Large intestine (tissue), 3 donors: ENCODE data around the gene ACTA1. TPM values are rescaled to one million over a fixed set of nuclear protein-coding genes. Genes with fewer than 3 reads are reported as not detected.
"Not testable (repeated sequence)": the region's sequence is repeated elsewhere in the genome, so short reads cannot be mapped to it uniquely, and the experiment has no call there.

Experiments used
- DNase-seq, 2 donors: peaks; one replicate each; pipeline versions ENCODE4 v3.0.0 to v3.0.0-alpha.2; 2013
- H3K27ac ChIP-seq: one replicate; pipeline ENCODE4 v1.5.1; 2013; ENCODE audit warnings: low read length
- H3K27me3 ChIP-seq: 2 replicates; pipeline ENCODE4 v1.6.1; 2013; ENCODE audit warnings: low read length; ENCODE audit not compliant: control insufficient read depth, insufficient read depth
- H3K36me3 ChIP-seq: 2 replicates; pipeline ENCODE4 v1.6.1; 2013; ENCODE audit warnings: low read length; ENCODE audit not compliant: control insufficient read depth, insufficient read depth
- H3K4me1 ChIP-seq: one replicate; pipeline ENCODE4 v1.6.1; 2013; ENCODE audit warnings: low read length; ENCODE audit not compliant: control insufficient read depth, insufficient read depth
- H3K4me3 ChIP-seq: one replicate; pipeline ENCODE4 v1.5.1; 2013; ENCODE audit warnings: low read length
- H3K9me3 ChIP-seq: one replicate; pipeline ENCODE4 v1.6.1; 2013; ENCODE audit warnings: mild to moderate bottlenecking, low read depth, low read length, moderate library complexity; ENCODE audit not compliant: control insufficient read depth
- WGBS: methylation state at CpG from one replicate; pipeline ENCODE4 v1.1.5; 2013; ENCODE audit warnings: low lambda C conversion rate; ENCODE audit not compliant: insufficient coverage; 5-methylcytosine and 5-hydroxymethylcytosine counted together
- polyA plus RNA-seq: library from polyadenylated mRNA; unstranded; fragments of 120-200 nt; gene quantifications from one replicate; pipeline ENCODE4 v1.2.1, GENCODE V29; 2013

Gene ACTA1
- polyA plus RNA-seq, 1 donor = 13.2 TPM

DNA sequence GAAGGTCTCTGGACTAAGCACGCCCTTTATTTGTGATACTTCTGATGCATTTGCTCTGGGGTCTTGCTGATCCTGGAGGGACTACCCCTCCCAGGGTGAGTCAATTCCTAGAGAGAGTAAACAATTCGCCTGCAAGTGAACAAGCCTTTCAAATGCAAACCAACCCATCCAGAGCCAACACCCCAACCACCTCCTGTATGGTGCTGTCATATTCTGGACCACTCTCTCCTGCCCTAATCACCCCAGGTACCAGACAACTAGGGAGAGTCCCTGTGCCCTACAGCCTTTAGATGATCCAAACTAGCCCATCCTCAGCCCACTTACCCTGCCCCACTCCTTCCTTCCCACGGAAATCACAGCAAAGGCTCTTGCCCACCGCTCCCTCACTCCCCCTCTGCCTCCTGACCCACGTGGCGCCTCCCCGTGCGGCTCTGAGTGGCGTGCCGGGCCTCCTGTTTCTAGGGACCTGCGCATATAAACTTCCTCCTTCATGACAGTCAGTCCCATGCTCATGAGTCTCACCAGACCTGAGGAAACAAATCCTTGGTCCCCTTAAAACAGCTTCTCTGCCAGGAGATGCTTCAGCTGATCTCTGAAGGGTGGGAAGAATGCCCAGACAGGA is 37.2 kb downstream of the ACTA1 start:
- Histone ChIP-seq H3K4me1 (no peaks in the 10 kb centered on the region), H3K4me3 (no peak overlapping the region), H3K27me3 (peaks cover 4% of the 10 kb centered on the region), H3K27ac (no peak overlapping the region), H3K9me3 (no peaks in the 10 kb centered on the region), H3K36me3 (no peaks in the 10 kb centered on the region)
- WGBS = no CpG with 5 or more reads among the region's 11 CpGs
- no peak for DNase-seq

DNA sequence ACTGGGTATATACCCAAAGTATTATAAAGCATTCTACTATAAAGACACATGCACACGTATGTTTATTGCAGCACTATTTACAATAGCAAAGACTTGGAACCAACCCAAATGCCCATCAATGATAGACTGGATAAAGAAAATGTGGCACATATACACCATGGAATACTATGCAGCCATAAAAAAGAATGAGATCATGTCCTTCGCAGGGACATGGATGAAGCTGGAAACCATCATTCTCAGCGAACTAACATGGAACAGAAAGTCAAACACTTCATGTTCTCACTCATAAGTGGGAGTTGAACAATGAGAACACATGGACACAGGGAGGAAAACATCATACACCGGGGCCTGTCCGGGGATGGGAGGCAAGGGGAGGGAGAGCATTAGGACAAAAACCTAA is 39.4 kb downstream of the ACTA1 start:
- H3K4me3 ChIP-seq, H3K4me1 ChIP-seq, H3K36me3 ChIP-seq, H3K27me3 ChIP-seq, H3K27ac ChIP-seq, DNase-seq, H3K9me3 ChIP-seq: not testable (repeated sequence)
- WGBS = 100% methylated on average over 2 of the region's 5 CpGs

DNA sequence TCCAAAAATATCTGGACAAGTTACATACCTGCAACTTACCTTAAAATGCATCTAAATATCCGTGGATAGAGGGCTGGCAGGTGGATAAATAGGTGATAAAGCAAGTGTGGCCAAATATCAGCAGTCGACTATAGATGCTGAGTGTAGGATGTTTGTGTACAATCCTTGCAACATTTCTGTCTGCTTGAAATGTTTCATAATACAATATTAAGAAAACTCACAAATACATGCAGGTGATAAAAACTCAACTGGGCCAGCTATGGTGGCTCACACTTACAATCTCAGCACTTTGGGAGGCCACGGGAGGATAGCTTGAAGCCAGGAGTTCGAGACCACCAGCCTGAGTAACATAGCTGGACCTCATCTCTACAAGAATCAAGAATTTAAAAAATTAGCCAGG is 41.0 kb downstream of the ACTA1 start:
- Histone ChIP-seq H3K4me1 (no peaks in the 10 kb centered on the region), H3K27ac (no peak overlapping the region), H3K27me3 (no peaks in the 10 kb centered on the region), H3K36me3 (no peaks in the 10 kb centered on the region), H3K4me3 (no peak overlapping the region), H3K9me3 (no peaks in the 10 kb centered on the region)
- 100% methylated on average over 1 of the region's 4 CpGs for WGBS
- DNase-seq = no peak

DNA sequence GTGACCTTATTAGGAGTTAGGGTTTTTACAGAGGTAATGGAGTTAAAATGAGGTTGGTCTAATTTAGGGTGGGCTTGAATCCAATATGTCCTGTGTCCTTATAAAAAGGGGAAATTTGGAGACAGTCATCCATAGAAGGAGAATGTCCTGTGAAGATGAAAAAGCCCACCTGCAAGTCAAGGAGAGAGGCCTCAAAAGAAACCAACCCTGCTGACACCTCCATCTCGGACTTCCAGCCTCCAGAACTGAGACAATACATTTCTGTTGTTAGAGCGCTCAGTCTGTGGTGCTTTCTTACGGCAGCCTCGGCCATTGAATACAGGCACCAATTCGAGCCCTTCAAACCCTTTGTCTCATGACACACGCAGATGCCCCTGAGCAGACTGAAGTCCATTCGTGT is 43.8 kb downstream of the ACTA1 start:
- WGBS = 100% methylated on average over 1 of the region's 7 CpGs
- no peak for DNase-seq
- no peak overlapping the region for H3K27ac ChIP-seq
- no peaks in the 10 kb centered on the region for H3K27me3 ChIP-seq
- no peak overlapping the region for H3K4me3 ChIP-seq
- no peaks in the 10 kb centered on the region for H3K4me1 ChIP-seq
- H3K9me3 ChIP-seq = no peaks in the 10 kb centered on the region
- H3K36me3 ChIP-seq = no peaks in the 10 kb centered on the region

DNA sequence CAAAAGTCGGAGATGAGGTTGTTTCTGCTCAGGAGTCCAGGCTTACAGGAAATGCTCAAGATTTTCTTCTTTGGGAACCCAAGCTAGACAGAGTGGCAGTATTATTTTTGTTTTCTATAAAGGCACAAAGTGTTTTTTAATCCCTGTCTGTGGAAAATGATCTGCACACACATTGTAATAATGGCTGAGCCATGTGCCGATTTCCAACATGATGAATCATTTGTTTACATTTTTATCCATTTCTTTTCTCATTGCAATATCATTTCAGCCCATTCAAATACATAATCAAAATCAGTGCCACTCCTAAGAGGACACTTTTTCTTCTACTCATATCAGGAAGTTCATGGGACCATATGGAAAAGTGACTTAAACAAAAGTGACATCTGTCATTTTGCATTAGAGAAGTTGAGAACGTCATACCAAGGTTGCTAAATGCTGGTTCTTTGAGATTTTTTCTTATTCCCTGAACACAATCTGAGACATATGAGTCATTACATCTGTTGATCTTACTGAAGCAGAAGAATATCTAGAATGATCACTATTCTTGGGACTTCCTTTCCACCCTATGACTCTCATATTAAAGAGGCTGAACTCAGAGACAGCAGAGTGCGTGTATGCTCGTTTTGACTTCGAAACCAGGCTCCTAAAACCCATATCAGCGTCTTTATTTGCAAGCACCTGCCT is 44.9 kb downstream of the ACTA1 start:
- no peaks in the 10 kb centered on the region for H3K27me3 ChIP-seq
- whole genome bisulfite sequencing = 20% methylated on average over 1 of the region's 7 CpGs

DNA sequence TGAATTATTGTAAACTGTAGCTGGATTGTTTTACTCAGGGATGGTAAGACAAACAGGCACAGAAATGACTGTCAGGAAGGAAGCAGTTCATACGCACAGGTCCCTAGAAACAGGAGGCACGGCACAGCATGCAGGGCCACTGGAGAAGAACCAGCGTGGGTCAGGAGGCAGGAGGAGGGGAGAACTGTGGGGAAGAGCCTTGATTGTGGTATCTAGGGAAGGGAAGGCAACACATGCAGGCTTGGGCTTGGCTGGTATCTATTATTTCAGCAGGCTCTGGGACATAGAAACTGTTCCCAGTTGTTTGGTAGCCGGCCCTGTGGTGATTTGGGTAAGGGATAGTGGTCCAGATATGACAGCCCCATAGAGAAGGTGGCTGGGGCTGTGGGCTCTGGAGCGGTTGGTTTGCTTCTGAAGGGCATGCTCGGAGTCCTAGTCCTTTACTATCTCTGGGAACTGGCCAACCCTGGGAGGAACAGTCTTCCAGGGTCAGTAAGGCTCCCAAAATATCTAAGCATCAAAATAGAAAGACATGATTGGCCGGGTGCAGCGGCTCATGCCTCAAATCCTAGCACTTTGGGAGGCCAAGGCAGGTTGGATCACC is 47.9 kb downstream of the ACTA1 start:
- Histone ChIP-seq H3K4me1 (no peaks in the 10 kb centered on the region), H3K9me3 (no peaks in the 10 kb centered on the region), H3K27me3 (peaks cover 4% of the 10 kb centered on the region), H3K27ac (no peak overlapping the region), H3K36me3 (no peaks in the 10 kb centered on the region), H3K4me3 (no peak overlapping the region)
- WGBS = no CpG with 5 or more reads among the region's 8 CpGs
- DNase-seq = no peak

More for the DNA sequence above, 44.9 kb downstream of the ACTA1 start:
- H3K27ac ChIP-seq = no peak overlapping the region
- no peaks in the 10 kb centered on the region for H3K9me3 ChIP-seq
- no peaks in the 10 kb centered on the region for H3K36me3 ChIP-seq
- DNase-seq = no peak
- no peaks in the 10 kb centered on the region for H3K4me1 ChIP-seq
- no peak overlapping the region for H3K4me3 ChIP-seq

DNA sequence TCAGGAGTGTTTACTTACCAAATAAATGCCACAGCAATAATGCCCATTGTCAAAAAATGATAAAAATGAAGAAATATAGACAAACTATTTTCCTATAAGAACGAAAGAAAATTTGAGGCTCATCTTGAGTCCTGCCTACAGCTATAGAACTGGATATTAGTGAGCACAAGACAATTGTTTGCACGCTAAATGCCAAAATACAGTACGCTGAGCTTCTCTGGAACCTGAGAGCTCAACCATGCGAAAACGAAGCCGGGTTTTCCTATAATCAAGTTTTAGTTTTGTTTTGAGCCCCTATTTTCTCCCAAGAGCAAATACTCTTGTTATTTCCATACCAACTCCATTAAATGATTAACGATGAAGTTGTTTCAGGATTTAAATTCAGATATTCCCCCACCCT is 49.1 kb downstream of the ACTA1 start:
- no peaks in the 10 kb centered on the region for H3K4me1 ChIP-seq
- H3K27ac ChIP-seq = no peak overlapping the region
- H3K36me3 ChIP-seq = no peaks in the 10 kb centered on the region
- H3K4me3 ChIP-seq = no peak overlapping the region
- 100% methylated on average over 1 of the region's 7 CpGs for WGBS
- DNase-seq = no peak
- H3K9me3 ChIP-seq = no peaks in the 10 kb centered on the region
- peaks cover 4% of the 10 kb centered on the region for H3K27me3 ChIP-seq

DNA sequence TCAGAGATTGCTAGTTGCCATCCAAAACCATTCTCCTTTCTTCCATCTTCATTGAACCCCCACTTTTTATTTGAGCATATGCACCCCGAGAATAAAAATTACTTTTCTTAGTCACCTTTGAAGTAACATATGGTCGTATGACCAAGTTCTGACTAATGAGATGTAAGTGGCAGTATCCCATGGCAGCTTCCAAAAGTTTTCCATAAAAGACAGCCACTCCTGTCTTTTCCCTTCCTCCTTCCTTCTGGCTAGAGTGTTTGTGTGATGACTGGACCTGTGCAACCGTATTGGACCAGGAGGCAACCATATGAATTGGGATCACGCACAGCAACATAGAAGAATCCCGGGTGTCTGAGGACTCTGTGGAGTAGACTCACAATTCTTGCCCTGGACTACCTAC is 49.9 kb downstream of the ACTA1 start:
- no CpG with 5 or more reads among the region's 5 CpGs for WGBS

DNA sequence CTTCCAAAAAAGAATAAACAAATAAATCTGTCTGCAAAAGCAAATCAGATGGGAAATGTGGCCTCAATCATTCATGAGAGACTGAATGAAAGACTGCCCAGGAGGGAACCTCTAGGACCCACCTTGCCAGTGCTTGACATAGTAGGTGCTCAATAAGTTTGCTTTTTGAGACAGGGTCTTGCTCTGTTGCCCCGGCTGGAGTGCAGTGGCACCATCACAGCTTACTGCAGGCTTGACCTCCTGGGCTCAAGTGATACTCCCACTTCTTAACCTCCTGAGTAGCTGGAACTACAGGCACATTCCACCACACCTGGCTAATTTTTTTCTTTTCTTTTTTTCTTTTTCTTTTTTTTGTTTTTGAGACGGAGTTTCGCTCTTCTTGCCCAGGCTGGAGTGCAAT is 50.7 kb downstream of the ACTA1 start:
- 100% methylated on average over 3 of the region's 3 CpGs for whole genome bisulfite sequencing
- Histone ChIP-seq H3K27me3 (peaks cover 4% of the 10 kb centered on the region), H3K36me3 (no peaks in the 10 kb centered on the region), H3K27ac (no peak overlapping the region), H3K4me1 (no peaks in the 10 kb centered on the region), H3K9me3 (no peaks in the 10 kb centered on the region), H3K4me3 (no peak overlapping the region)
- DNase-seq = no peak

More for the DNA sequence above, 49.9 kb downstream of the ACTA1 start:
- H3K27me3 ChIP-seq = peaks cover 4% of the 10 kb centered on the region
- no peaks in the 10 kb centered on the region for H3K36me3 ChIP-seq
- H3K27ac ChIP-seq = no peak overlapping the region
- DNase-seq = no peak
- no peak overlapping the region for H3K4me3 ChIP-seq
- H3K4me1 ChIP-seq = no peaks in the 10 kb centered on the region
- no peaks in the 10 kb centered on the region for H3K9me3 ChIP-seq
